WTC11 (cell line): ENCODE results near the gene FCN2.

ENCODE experiments used
- ATF2 ChIP-seq: sonication (generic); formaldehyde crosslinking; IDR thresholded peaks from 2 replicates; pipeline ENCODE4 v1.8.1; 2022; ENCODE audit warnings: low read depth, missing genetic modification reagents, borderline replicate concordance
- CTCF ChIP-seq: fragments of 200-600 bp; IDR thresholded peaks from 2 replicates; pipeline ENCODE4 v1.8.0; 2022; ENCODE audit warnings: antibody characterized with exemption
- E2F5 ChIP-seq: sonication (generic); formaldehyde crosslinking; IDR thresholded peaks from 2 replicates; pipeline ENCODE4 v1.8.1; 2022; ENCODE audit warnings: mild to moderate bottlenecking, moderate library complexity, missing genetic modification reagents
- EMX1 ChIP-seq: fragments of 250-450 bp; sonication (Bioruptor Pico); IDR thresholded peaks from 2 replicates; pipeline ENCODE4 v1.8.0; 2021; ENCODE audit warnings: mild to moderate bottlenecking
- FOXJ3 ChIP-seq: sonication (generic); formaldehyde crosslinking; IDR thresholded peaks from 2 replicates; pipeline ENCODE4 v1.9.0; 2021; ENCODE audit warnings: missing genetic modification reagents, mild to moderate bottlenecking, borderline replicate concordance
- GABPB1 ChIP-seq: sonication (generic); formaldehyde crosslinking; IDR thresholded peaks from 2 replicates; pipeline ENCODE4 v1.8.1; 2023; ENCODE audit warnings: mild to moderate bottlenecking, missing genetic modification reagents
- NFYB ChIP-seq: sonication (generic); formaldehyde crosslinking; conservative IDR thresholded peaks from 2 replicates; pipeline ENCODE4 v1.8.0; 2022; ENCODE audit warnings: low read depth, missing genetic modification reagents
- NR1H2 ChIP-seq: sonication (generic); formaldehyde crosslinking; IDR thresholded peaks from 2 replicates; pipeline ENCODE4 v1.9.0; 2021; ENCODE audit warnings: mild to moderate bottlenecking, moderate library complexity, missing genetic modification reagents
- USF1 ChIP-seq: sonication (generic); formaldehyde crosslinking; IDR thresholded peaks from 2 replicates; pipeline ENCODE4 v1.8.0; 2022; ENCODE audit warnings: mild to moderate bottlenecking, missing genetic modification reagents
- ZNF232 ChIP-seq: sonication (generic); formaldehyde crosslinking; IDR thresholded peaks from 2 replicates; pipeline ENCODE4 v1.8.0; 2022; ENCODE audit warnings: mild to moderate bottlenecking, missing genetic modification reagents

GRCh38 chr9:134922932-134923240 is 42.3 kb downstream of the FCN2 start:
- TF ChIP-seq GABPB1 (CRISPR knock-in tag) (no peak), CTCF (no peak), ZNF232 (no peak), USF1 (CRISPR knock-in tag) (no peak), ATF2 (CRISPR knock-in tag) (no peak), NFYB (CRISPR knock-in tag) (no peak), E2F5 (CRISPR knock-in tag) (no peak), EMX1 (CRISPR knock-in tag) (no peak), FOXJ3 (CRISPR knock-in tag) (no peak), NR1H2 (CRISPR knock-in tag) (no peak)
